ENCODE data around the gene AZGP1. TPM values are rescaled to one million over a fixed set of nuclear protein-coding genes. Genes with fewer than 3 reads are reported as not detected.

The AZGP1 gene
- total and polyA plus RNA-seq, 2 of the 13 experiments (the other 11 are each of a cell fraction or from before 2014, with no cell fraction given), result 93.8 to 229 TPM

- peak; percentile 67; the same call in 1 of the 2 replicates for TF ChIP-seq ZNF276 (CRISPR knock-in tag; IDR thresholded peaks at IDR 0.05; ENCODE audit: low read depth)
- no peak for TF ChIP-seq TFDP2 (CRISPR knock-in tag; IDR thresholded peaks at IDR 0.05)
- TF ChIP-seq ZNF777 (CRISPR knock-in tag; IDR thresholded peaks at IDR 0.05), result no peak
- TF ChIP-seq TERF1 (CRISPR knock-in tag; IDR thresholded peaks at IDR 0.05), result no peak
- TF ChIP-seq, protein P1, sequence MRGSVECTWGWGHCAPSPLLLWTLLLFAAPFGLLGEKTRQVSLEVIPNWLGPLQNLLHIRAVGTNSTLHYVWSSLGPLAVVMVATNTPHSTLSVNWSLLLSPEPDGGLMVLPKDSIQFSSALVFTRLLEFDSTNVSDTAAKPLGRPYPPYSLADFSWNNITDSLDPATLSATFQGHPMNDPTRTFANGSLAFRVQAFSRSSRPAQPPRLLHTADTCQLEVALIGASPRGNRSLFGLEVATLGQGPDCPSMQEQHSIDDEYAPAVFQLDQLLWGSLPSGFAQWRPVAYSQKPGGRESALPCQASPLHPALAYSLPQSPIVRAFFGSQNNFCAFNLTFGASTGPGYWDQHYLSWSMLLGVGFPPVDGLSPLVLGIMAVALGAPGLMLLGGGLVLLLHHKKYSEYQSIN (CRISPR knock-in tag; IDR thresholded peaks at IDR 0.05; ENCODE audit: borderline replicate concordance), result no peak
- 0 out of 2 replicates have a peak, but pooled peaks have one; percentile 67 for TF ChIP-seq REPIN1 (CRISPR knock-in tag; IDR thresholded peaks at IDR 0.05; ENCODE audit: borderline replicate concordance, low read depth)
- TF ChIP-seq, protein P2, sequence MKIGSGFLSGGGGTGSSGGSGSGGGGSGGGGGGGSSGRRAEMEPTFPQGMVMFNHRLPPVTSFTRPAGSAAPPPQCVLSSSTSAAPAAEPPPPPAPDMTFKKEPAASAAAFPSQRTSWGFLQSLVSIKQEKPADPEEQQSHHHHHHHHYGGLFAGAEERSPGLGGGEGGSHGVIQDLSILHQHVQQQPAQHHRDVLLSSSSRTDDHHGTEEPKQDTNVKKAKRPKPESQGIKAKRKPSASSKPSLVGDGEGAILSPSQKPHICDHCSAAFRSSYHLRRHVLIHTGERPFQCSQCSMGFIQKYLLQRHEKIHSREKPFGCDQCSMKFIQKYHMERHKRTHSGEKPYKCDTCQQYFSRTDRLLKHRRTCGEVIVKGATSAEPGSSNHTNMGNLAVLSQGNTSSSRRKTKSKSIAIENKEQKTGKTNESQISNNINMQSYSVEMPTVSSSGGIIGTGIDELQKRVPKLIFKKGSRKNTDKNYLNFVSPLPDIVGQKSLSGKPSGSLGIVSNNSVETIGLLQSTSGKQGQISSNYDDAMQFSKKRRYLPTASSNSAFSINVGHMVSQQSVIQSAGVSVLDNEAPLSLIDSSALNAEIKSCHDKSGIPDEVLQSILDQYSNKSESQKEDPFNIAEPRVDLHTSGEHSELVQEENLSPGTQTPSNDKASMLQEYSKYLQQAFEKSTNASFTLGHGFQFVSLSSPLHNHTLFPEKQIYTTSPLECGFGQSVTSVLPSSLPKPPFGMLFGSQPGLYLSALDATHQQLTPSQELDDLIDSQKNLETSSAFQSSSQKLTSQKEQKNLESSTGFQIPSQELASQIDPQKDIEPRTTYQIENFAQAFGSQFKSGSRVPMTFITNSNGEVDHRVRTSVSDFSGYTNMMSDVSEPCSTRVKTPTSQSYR (CRISPR knock-in tag; IDR thresholded peaks at IDR 0.05; ENCODE audit: borderline replicate concordance), result peak; percentile 80; the same call in 1 of the 2 replicates
- peak; percentile 18; the same call in 1 of the 2 replicates for TF ChIP-seq AKAP8 (CRISPR knock-in tag; IDR thresholded peaks at IDR 0.05)
- no peak for TF ChIP-seq ZNF616 (CRISPR knock-in tag; IDR thresholded peaks at IDR 0.05; ENCODE audit: low read depth)
- TF ChIP-seq ZNF546 (CRISPR knock-in tag; conservative IDR thresholded peaks at IDR 0.05), result no peak
- peak; percentile 100 for TF ChIP-seq PHF21A (CRISPR knock-in tag; IDR thresholded peaks at IDR 0.05)
- no peak for TF ChIP-seq BHLHE40 (IDR thresholded peaks at IDR 0.05; ENCODE audit: low read length)
- no peak for TF ChIP-seq U2AF2 (IDR thresholded peaks at IDR 0.05; ENCODE audit: low read depth, low read length)
- TF ChIP-seq SRSF1 (optimal IDR thresholded peaks at IDR 0.05; ENCODE audit: low read depth, low read length), result no peak
- TF ChIP-seq ZNF362 (CRISPR knock-in tag; IDR thresholded peaks at IDR 0.05; ENCODE audit: borderline replicate concordance), result peak; percentile 92; the same call in 1 of the 2 replicates
- TF ChIP-seq ZEB1 (IDR thresholded peaks at IDR 0.05; ENCODE audit: insufficient replicate concordance, low read depth), result peak; percentile 88
- TF ChIP-seq, protein P3, sequence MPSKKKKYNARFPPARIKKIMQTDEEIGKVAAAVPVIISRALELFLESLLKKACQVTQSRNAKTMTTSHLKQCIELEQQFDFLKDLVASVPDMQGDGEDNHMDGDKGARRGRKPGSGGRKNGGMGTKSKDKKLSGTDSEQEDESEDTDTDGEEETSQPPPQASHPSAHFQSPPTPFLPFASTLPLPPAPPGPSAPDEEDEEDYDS (CRISPR knock-in tag; IDR thresholded peaks at IDR 0.05), result peak; percentile 56; the same call in 1 of the 2 replicates
These were observed 28.2 kb upstream of the AZGP1 start (continued) for GRCh38 chr7:100003711-100004661.

Data from HepG2 (cell line).